Gastrocnemius medialis (tissue), 4 donors: Measurements from ENCODE around the gene IL17RE.

Experiments used
- CTCF ChIP-seq, 5 experiments: fragments of 450-650 bp in 3 of 5; fragments of 200-600 bp in 2 of 5; sonication (generic) in 2 of 5; IDR thresholded peaks in 4 of 5; conservative IDR thresholded peaks in 1 of 5; 1 replicate in 4 of 5; 2 replicates in 1 of 5; pipeline ENCODE4 v1.5.1; 2016 to 2019; ENCODE audit warnings: antibody characterized with exemption in 5 of 5, mild to moderate bottlenecking in 3 of 5, moderate library complexity in 3 of 5
- POLR2A ChIP-seq, 2 donors: fragments of 450-650 bp; IDR thresholded peaks; one replicate each; pipeline ENCODE4 v1.6.1; 2017; ENCODE audit warnings: antibody characterized with exemption in 2 of 2, mild to moderate bottlenecking in 2 of 2, moderate library complexity in 2 of 2

- TF ChIP-seq POLR2A (IDR thresholded peaks at IDR 0.05) (no peak), CTCF (IDR thresholded peaks at IDR 0.05 in 4 of 5, conservative IDR thresholded peaks at IDR 0.05 in 1 of 5) (no peak)
These were observed 23.9 kb upstream of the IL17RE start for GRCh38 chr3:9878700-9879099.
